Activated CD4-positive, alpha-beta T cell treated with anti-CD3 and anti-CD28 coated beads for 24 hours (primary cell): ENCODE data around the gene CTXN3.

Experiments used
- DNase-seq, 2 donors: peaks; one replicate each; pipeline ENCODE4 v3.0.0-alpha.2; 2020; ENCODE audit warnings: low read depth in 2 of 2

Gene CTXN3

DNA sequence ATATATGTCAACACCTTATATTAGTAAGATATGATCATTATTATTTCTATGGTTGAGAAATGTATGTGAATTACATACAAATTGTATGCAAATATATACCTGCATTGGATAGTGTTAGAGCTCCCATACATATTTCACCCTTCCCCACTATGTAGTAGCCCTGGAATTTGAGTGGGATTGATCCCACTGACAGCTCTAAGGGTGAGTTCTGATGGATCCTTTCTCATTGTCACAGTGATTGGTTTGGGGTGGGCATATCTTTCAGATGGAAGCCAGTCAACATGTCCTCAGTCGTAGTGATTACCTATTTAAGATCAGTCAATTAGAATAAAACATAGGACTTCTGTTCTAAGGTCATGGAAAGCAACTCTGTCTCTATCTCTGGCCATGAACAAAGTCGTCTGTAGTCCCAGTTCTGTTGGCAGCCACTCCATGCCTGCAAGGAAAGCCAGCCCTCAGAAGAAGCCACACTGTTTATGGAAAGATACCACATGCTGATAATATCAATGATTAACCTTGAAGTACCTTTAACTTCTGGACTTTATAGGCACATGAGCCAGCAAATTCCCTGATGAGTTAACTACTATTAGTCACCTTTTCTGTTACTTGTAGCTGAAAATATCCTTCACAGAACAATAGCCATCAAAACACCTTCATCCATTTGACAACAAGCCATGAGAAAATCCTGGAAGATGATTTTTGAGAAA, 49.2 kb downstream of the CTXN3 start:
- no peak for DNase-seq

DNA sequence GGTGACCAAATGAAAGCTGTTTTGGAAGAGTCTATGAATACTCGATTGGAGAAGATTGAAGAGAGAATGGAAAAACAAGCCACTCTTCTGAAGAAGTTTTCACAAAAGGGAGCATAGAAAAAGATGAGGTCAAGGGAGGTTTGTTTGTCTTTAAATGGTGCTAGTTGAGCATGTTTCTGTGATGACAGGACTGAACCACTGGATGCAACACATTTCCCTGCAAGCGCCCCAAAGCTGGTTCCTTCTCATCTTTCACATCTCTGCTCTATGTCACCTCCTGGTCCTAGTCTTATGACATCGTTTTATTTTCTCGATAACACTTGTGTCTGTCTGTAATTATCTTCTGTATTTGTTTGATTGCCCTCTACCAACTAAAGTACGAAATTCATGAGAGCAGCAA, 50.5 kb downstream of the CTXN3 start:
- DNase-seq = no peak

DNA sequence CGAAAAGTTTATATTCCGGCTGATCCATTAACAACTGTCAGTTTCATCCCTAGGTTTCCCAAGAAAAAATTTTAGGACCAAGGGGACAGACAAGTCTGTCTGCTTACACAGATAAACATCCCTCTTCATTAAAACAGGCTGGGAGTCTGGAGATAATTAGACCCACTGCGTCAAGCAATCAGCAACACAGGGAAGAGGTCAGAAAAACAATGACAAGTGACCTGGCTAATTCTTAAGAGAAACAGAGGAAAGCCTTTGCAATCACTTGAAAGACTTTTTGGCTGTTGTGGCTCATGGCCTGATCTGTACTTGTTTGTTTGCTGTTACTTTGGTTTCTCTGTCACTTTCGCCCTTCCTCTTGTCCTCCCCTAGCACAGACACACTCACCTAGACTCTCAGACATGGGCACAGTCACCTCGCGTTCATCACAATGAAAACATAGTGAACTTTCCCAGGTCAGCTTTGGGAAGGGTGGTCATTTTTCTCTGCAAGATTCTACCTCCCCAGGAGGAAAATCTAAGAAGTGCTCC, 51.4 kb downstream of the CTXN3 start:
- no peak for DNase-seq

DNA sequence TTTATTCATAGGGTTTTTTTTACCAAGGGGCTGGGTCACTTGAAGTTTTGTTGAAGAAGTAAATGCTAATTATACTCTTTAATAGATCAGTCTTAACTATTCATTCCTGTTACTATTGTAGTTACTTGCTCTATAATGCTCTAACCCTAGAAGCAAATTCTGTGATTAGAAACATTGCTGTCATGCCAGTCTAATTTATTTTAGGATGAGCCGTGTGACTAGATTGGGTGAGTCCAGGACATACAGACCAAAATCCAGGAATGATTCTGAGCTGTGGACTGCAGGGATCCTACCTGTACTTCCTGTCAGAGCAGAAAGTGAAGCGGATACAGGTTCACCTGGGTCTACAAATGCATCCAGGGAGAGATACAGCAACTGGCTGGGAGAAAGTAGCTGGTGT, 53.6 kb downstream of the CTXN3 start:
- DNase-seq = no peak

DNA sequence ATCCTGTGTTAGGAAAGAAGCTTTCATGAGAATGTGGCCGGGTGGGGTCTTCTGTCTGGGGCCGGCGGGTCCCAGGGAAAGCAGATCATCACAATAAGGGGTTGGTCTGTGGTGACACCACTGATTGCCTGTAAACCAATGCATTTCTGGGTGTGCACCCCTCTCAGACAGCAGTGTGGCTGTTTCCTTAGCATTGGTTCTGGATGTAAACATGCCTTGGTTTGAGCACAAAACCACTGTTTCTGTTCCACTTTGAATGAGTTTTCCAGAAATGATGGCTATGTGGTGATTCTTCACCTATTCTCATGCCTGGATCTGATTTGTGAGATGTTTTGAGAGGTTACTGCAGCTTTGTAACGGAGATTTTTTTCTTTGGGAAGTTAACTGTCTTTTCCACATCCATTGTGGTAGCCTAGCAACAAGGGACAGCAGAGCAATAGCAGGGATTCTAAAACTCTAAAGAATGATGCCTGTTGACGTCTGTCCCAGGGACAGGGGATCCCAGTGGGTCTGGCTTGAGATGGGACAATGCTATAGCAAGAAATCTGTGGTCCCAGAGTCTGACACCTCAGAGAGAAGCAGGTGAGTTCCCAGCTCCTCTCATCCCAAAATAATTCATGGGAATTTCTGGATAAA, 54.2 kb downstream of the CTXN3 start, which contains the start of gene CCDC192:
Gene CCDC192, plus strand, starts transcription at position 466 of the 636 bp plus-strand sequence. Its CDS starts 55 bp downstream, at position 521.
- DNase-seq = no peak

DNA sequence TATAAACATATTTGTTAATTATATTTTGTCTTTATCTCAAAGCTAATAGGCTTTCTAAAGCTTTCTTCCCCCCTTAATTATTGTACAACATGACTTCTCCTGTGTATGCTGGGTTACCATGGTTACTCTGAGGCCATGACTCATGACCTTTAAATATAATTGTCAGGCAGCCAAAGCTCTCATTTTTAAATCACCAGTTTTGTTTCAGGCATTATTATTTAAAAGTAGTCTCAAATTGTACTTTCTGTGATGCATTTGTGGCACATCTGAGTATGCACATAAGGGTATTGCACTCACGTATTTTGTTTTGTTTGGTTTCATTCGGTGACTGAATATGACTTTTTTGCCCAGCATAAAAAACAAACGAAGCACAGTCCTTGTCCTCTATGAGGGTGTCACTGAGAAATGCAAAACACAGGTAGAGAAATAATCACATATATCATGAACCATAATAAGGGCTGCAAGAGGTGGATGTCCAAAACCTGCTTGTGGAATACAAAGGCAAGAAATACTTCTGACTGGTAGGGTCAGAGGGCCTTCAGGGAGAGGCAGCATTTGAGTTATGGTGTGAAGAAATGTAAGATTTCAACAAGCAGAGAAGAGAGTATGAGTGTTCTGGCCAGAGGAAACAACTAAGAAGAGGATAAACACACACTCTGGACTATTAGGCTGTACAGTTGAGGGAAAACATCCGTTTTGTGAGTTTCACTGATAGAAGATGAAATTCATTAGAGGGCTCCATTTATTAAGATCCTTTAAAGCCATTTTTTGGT, 56.4 kb downstream of the CTXN3 start:
- DNase-seq = no peak

DNA sequence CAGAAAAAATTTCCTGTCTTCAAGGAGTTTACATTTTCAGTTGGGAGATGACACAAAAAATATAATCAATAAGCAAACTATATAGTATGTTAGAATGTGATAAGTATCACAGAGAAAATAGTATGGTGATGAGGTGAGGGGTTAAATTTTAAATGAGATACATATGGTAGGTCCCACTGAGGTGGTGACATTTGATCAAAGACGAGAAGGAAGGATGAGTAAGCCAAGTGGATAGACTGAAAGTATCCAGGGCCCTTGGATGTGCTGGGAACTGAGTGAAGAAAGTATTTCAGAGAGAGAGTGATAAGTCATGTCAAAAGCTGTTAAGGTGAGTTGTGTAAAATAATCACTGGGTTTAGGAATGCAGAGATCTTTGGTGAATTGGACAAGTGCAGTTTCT, 57.8 kb downstream of the CTXN3 start:
- DNase-seq = no peak

DNA sequence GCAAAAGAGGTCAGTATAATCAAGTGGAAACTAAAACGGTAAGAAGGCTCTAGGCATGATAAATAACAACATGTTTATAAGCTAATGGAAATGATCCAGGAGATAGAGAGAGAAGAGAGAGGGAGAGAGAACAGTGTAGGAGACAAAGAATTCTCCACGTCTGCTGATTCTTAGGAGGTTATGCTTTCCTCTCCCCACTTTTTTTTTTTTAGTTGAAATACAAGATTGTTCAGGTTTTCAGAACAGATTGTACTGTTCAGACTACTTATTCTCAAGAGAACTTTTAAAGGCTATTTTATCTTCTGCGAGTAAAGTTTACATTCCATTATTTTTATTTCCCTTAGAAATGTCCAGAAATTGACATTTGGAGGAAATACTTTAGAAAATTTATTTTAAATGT, 58.3 kb downstream of the CTXN3 start:
- no peak for DNase-seq
